Measurements from ENCODE around the gene CHSY1.

- TF ChIP-seq CTCF (conservative IDR thresholded peaks at IDR 0.05; ENCODE audit: low read depth, low read length) (no peak), SMC3 (IDR thresholded peaks at IDR 0.05; ENCODE audit: low read depth, low read length) (no peak), POLR2A (IDR thresholded peaks at IDR 0.05; ENCODE audit: low read depth, low read length) (no peak), MAZ (IDR thresholded peaks at IDR 0.05; ENCODE audit: borderline replicate concordance, low read depth, low read length) (no peak), RAD21 (IDR thresholded peaks at IDR 0.05; ENCODE audit: low read length) (no peak), FOS (IDR thresholded peaks at IDR 0.05; ENCODE audit: low read depth, low read length) (no peak), RCOR1 (IDR thresholded peaks at IDR 0.05; ENCODE audit: insufficient replicate concordance, low read length) (no peak), MAFK (IDR thresholded peaks at IDR 0.05; ENCODE audit: low read depth, low read length) (no peak), RFX5 (IDR thresholded peaks at IDR 0.05; ENCODE audit: low read depth, low read length) (no peak), CEBPB (IDR thresholded peaks at IDR 0.05; ENCODE audit: low read depth, low read length) (no peak), CHD1 (IDR thresholded peaks at IDR 0.05; ENCODE audit: low read depth, low read length) (no peak)
- TF ChIP-seq, protein P1, sequence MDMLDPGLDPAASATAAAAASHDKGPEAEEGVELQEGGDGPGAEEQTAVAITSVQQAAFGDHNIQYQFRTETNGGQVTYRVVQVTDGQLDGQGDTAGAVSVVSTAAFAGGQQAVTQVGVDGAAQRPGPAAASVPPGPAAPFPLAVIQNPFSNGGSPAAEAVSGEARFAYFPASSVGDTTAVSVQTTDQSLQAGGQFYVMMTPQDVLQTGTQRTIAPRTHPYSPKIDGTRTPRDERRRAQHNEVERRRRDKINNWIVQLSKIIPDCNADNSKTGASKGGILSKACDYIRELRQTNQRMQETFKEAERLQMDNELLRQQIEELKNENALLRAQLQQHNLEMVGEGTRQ (IDR thresholded peaks at IDR 0.05; ENCODE audit: low read depth, low read length), result no peak
These were observed 58.7 kb downstream of the CHSY1 start for GRCh38 chr15:101193120-101193644.
